Thoracic aorta (tissue), 2 donors: ENCODE data around the gene PAK5. TPM values are rescaled to one million over a fixed set of nuclear protein-coding genes. Genes with fewer than 3 reads are reported as not detected.

Experiments used
- ATAC-seq: fragments of 150-250 bp; one replicate; pipeline ENCODE4 v1.8.0; 2017; ENCODE audit warnings: low read depth; ENCODE audit not compliant: insufficient number of reproducible peaks, low FRiP score
- DNase-seq: peaks from one replicate; pipeline ENCODE4 v3.0.0-alpha.2; 2020; ENCODE audit warnings: low spot score
- H3K27ac ChIP-seq, 2 donors: fragments of 200-600 bp; sonication (generic); 1 replicate in 1 of 2; 2 replicates in 1 of 2; pipeline ENCODE4 v1.5.1; 2016; ENCODE audit warnings: mild to moderate bottlenecking in 2 of 2, moderate library complexity in 2 of 2
- H3K27me3 ChIP-seq: fragments of 200-600 bp; sonication (generic); replicated peaks from 2 replicates; pipeline ENCODE4 v1.6.0; 2016; ENCODE audit warnings: mild to moderate bottlenecking; ENCODE audit not compliant: insufficient read depth
- H3K36me3 ChIP-seq: fragments of 200-600 bp; sonication (generic); one replicate; pipeline ENCODE4 v1.5.1; 2016
- H3K4me1 ChIP-seq, 2 donors: fragments of 200-600 bp; sonication (generic); 1 replicate in 1 of 2; 2 replicates in 1 of 2; pipeline versions ENCODE4 v1.5.1 to v1.6.0; 2016; ENCODE audit warnings: low read depth in 2 of 2, mild to moderate bottlenecking in 1 of 2; ENCODE audit not compliant: control insufficient read depth in 1 of 2
- H3K4me3 ChIP-seq: fragments of 200-600 bp; sonication (generic); 2 replicates; pipeline ENCODE4 v1.5.1; 2016; ENCODE audit warnings: mild to moderate bottlenecking
- H3K9me3 ChIP-seq: fragments of 200-600 bp; sonication (generic); 2 replicates; pipeline ENCODE4 v1.5.1; 2016
- CTCF ChIP-seq: fragments of 200-600 bp; sonication (generic); IDR thresholded peaks from one replicate; pipeline ENCODE4 v1.5.1; 2019; ENCODE audit warnings: antibody characterized with exemption
- total RNA-seq, 2 donors: library from RNA; depleted of rRNA; stranded (reverse); fragments of >200 nt; gene quantifications; one replicate each; pipeline versions ENCODE4 v1.1.0 to v1.2.3, GENCODE V29; 2016

The PAK5 gene
- total RNA-seq, 2 donors from 2014 or later: not detected

GRCh38 chr20:9686866-9687265, 152.0 kb downstream of the PAK5 start:
- Histone ChIP-seq H3K4me1 (no peaks in the 10 kb centered on the region), H3K36me3 (no peaks in the 10 kb centered on the region), H3K4me3 (no peak overlapping the region), H3K27me3 (no peaks in the 10 kb centered on the region), H3K9me3 (no peaks in the 10 kb centered on the region), H3K27ac (no peak overlapping the region)
- no peak for TF ChIP-seq CTCF
- no peak for DNase-seq
- no peak for ATAC-seq

GRCh38 chr20:9686455-9686854, 152.4 kb downstream of the PAK5 start:
- TF ChIP-seq CTCF: no peak
- H3K27ac ChIP-seq: no peak overlapping the region

GRCh38 chr20:9686001-9686400, 152.9 kb downstream of the PAK5 start:
- H3K27me3 ChIP-seq: no peaks in the 10 kb centered on the region
- H3K27ac ChIP-seq: no peak overlapping the region
- no peaks in the 10 kb centered on the region for H3K36me3 ChIP-seq
- no peak for DNase-seq
- no peaks in the 10 kb centered on the region for H3K4me1 ChIP-seq
- H3K4me3 ChIP-seq: no peak overlapping the region
- TF ChIP-seq CTCF: no peak
- ATAC-seq: no peak
- H3K9me3 ChIP-seq: no peaks in the 10 kb centered on the region

More at GRCh38 chr20:9686455-9686854, 152.4 kb downstream of the PAK5 start:
- Histone ChIP-seq H3K4me3 (no peak overlapping the region), H3K27me3 (no peaks in the 10 kb centered on the region), H3K36me3 (no peaks in the 10 kb centered on the region), H3K4me1 (no peaks in the 10 kb centered on the region), H3K9me3 (no peaks in the 10 kb centered on the region)
- DNase-seq (no peak), ATAC-seq (no peak)

- Histone ChIP-seq H3K4me1 (no peaks in the 10 kb centered on the region), H3K4me3 (no peak overlapping the region), H3K9me3 (no peaks in the 10 kb centered on the region), H3K27me3 (no peaks in the 10 kb centered on the region), H3K27ac (no peak overlapping the region), H3K36me3 (no peaks in the 10 kb centered on the region)
- TF ChIP-seq CTCF: no peak
- DNase-seq: no peak
- ATAC-seq: no peak
Observed at GRCh38 chr20:9685011-9685410, 153.9 kb downstream of the PAK5 start.

- Histone ChIP-seq H3K9me3 (no peaks in the 10 kb centered on the region), H3K27me3 (no peaks in the 10 kb centered on the region), H3K36me3 (no peaks in the 10 kb centered on the region), H3K4me1 (no peaks in the 10 kb centered on the region), H3K27ac (no peak overlapping the region), H3K4me3 (no peak overlapping the region)
- ATAC-seq (no peak), DNase-seq (no peak)
- no peak for TF ChIP-seq CTCF
Observed at GRCh38 chr20:9677100-9677623, 161.7 kb downstream of the PAK5 start.
